ENCODE measurements around the gene RBM33.

Gene RBM33

DNA sequence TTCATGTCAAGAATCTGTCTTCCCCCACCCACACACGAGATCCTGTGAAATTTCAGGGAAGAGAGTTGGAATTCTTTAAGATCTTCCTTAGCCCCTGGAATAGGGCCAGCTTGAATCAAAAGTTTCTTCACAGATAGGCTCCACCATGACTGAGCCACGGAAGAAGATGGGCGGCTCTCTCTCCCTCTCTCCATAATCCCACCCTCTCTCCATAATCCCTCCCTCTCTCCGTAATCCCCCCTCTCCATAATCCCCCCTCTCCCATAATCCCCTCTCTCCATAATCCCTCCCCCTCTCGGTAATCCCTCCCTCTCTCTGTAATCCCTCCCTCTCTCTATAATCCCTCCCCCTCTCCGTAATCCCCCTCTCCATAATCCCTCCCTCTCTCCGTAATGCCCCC lies 147.4 kb downstream of the RBM33 start:
- Mint-ChIP-seq H3K4me3 (no peak overlapping the region), H3K4me1 (ENCODE audit: low read depth in 2 of 2) (peaks cover 0 to 4% of the 10 kb centered on the region in 2 donors), H3K27me3 (no peaks in the 10 kb centered on the region), H3K27ac (no peak overlapping the region), H3K9me3 (no peaks in the 10 kb centered on the region), H3K36me3 (ENCODE audit: insufficient read depth) (peaks cover 4% of the 10 kb centered on the region)
- DNase-seq (no peak), ATAC-seq (replicated peaks) (no peak)

DNA sequence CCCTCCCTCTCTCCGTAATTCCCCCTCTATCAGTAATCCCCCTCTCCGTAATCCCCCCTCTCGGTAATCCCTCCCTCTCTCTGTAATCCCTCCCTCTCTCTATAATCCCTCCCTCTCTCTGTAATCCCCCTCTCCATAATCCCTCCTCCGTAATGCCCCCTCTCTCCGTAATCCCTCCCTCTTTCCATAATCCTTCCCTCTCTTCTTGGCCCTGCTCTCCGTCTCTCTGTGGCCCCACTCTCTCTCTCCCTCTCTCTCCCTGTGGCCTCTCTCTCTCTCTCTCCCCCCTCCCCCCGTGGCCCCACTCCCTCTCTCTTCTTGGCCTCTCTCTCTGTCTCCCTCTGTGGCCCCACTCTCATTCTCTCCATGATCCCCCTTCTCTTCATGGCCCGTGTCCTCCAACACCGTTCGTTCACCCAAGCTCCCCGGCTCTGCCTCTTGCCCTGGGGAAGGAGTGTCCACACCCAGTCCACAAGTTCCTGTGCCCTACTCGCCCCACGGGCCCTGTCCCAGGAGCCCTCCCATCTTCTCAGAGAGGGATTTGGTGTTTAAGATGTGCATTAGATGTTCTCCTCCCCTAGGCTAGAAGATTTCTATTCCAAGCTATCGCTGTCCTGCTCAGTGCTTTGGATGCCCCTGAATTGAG lies 148.0 kb downstream of the RBM33 start:
- no peak for DNase-seq
- no peak for ATAC-seq (replicated peaks)
- Mint-ChIP-seq H3K4me3 (no peak overlapping the region), H3K27me3 (no peaks in the 10 kb centered on the region), H3K9me3 (no peaks in the 10 kb centered on the region), H3K27ac (no peak overlapping the region), H3K4me1 (ENCODE audit: low read depth in 2 of 2) (peaks cover 0 to 4% of the 10 kb centered on the region in 2 donors), H3K36me3 (ENCODE audit: insufficient read depth) (peaks cover 4% of the 10 kb centered on the region)

- H3K27me3 Mint-ChIP-seq, result peaks cover 0 to 1% of the 10 kb centered on the region in 2 donors
- no peak overlapping the region for H3K27ac Mint-ChIP-seq
- H3K36me3 Mint-ChIP-seq (ENCODE audit: insufficient read depth), result peaks cover 1% of the 10 kb centered on the region
- DNase-seq, result no peak
- H3K9me3 Mint-ChIP-seq, result no peaks in the 10 kb centered on the region
- H3K4me3 Mint-ChIP-seq, result no peak overlapping the region
- no peaks in the 10 kb centered on the region for H3K4me1 Mint-ChIP-seq (ENCODE audit: low read depth in 2 of 2)
- ATAC-seq (replicated peaks), result no peak
These were observed 148.6 kb downstream of the RBM33 start for GRCh38 chr7:155792999-155793560.

- H3K4me3 Mint-ChIP-seq, result no peak overlapping the region
- H3K36me3 Mint-ChIP-seq (ENCODE audit: insufficient read depth), result no peaks in the 10 kb centered on the region
- ATAC-seq (replicated peaks) (no peak), DNase-seq (no peak)
- H3K9me3 Mint-ChIP-seq, result no peaks in the 10 kb centered on the region
- peaks cover 6 to 8% of the 10 kb centered on the region in 2 donors for H3K27me3 Mint-ChIP-seq
- H3K27ac Mint-ChIP-seq, result no peak overlapping the region
- H3K4me1 Mint-ChIP-seq (ENCODE audit: low read depth in 2 of 2), result peaks cover 0 to under 1% of the 10 kb centered on the region in 2 donors
These were observed 149.3 kb downstream of the RBM33 start for GRCh38 chr7:155793720-155794119.

GRCh38 chr7:155794196-155794595 lies 149.7 kb downstream of the RBM33 start:
- peaks cover 10 to 13% of the 10 kb centered on the region in 2 donors for H3K27me3 Mint-ChIP-seq
- peaks cover 0 to 2% of the 10 kb centered on the region in 2 donors for H3K4me1 Mint-ChIP-seq (ENCODE audit: low read depth in 2 of 2)
- H3K27ac Mint-ChIP-seq, result no peak overlapping the region
- no peaks in the 10 kb centered on the region for H3K9me3 Mint-ChIP-seq
- H3K36me3 Mint-ChIP-seq (ENCODE audit: insufficient read depth), result no peaks in the 10 kb centered on the region
- ATAC-seq (replicated peaks) (no peak), DNase-seq (no peak)
- no peak overlapping the region for H3K4me3 Mint-ChIP-seq

- Mint-ChIP-seq H3K9me3 (no peaks in the 10 kb centered on the region), H3K36me3 (ENCODE audit: insufficient read depth) (no peaks in the 10 kb centered on the region), H3K4me1 (ENCODE audit: low read depth in 2 of 2) (peaks cover 0 to 2% of the 10 kb centered on the region in 2 donors), H3K27me3 (peaks cover 22 to 25% of the 10 kb centered on the region in 2 donors), H3K4me3 (no peak overlapping the region), H3K27ac (no peak overlapping the region)
- no peak for DNase-seq
- ATAC-seq (replicated peaks), result no peak
These were observed 150.9 kb downstream of the RBM33 start for GRCh38 chr7:155795401-155795800.

GRCh38 chr7:155795951-155796350 lies 151.5 kb downstream of the RBM33 start:
- ATAC-seq (replicated peaks) (no peak), DNase-seq (no peak)
- H3K4me1 Mint-ChIP-seq (ENCODE audit: low read depth in 2 of 2), result peaks cover 0 to 2% of the 10 kb centered on the region in 2 donors
- H3K4me3 Mint-ChIP-seq, result no peak overlapping the region
- H3K9me3 Mint-ChIP-seq, result no peaks in the 10 kb centered on the region
- H3K27ac Mint-ChIP-seq, result no peak overlapping the region
- H3K27me3 Mint-ChIP-seq, result peaks cover 27 to 30% of the 10 kb centered on the region in 2 donors
- no peaks in the 10 kb centered on the region for H3K36me3 Mint-ChIP-seq (ENCODE audit: insufficient read depth)

- peaks cover 33 to 37% of the 10 kb centered on the region in 2 donors for H3K27me3 Mint-ChIP-seq
- peaks cover 0 to 2% of the 10 kb centered on the region in 2 donors for H3K4me1 Mint-ChIP-seq (ENCODE audit: low read depth in 2 of 2)
- H3K9me3 Mint-ChIP-seq, result no peaks in the 10 kb centered on the region
- no peaks in the 10 kb centered on the region for H3K36me3 Mint-ChIP-seq (ENCODE audit: insufficient read depth)
- ATAC-seq (replicated peaks) (peak; percentile 74), DNase-seq (peak; percentile 57 to 62 (median 60))
- H3K4me3 Mint-ChIP-seq, result no peak overlapping the region
- no peak overlapping the region for H3K27ac Mint-ChIP-seq
These were observed 152.2 kb downstream of the RBM33 start for GRCh38 chr7:155796381-155797261.

GRCh38 chr7:155797262-155798250 lies 153.1 kb downstream of the RBM33 start:
- Mint-ChIP-seq H3K27ac (no peak overlapping the region), H3K36me3 (ENCODE audit: insufficient read depth) (no peaks in the 10 kb centered on the region), H3K4me1 (ENCODE audit: low read depth in 2 of 2) (peaks cover 0 to 2% of the 10 kb centered on the region in 2 donors), H3K4me3 (no peak overlapping the region), H3K9me3 (no peaks in the 10 kb centered on the region), H3K27me3 (peaks cover 38 to 44% of the 10 kb centered on the region in 2 donors)
- ATAC-seq (replicated peaks), result no peak
- DNase-seq, result no peak

DNA sequence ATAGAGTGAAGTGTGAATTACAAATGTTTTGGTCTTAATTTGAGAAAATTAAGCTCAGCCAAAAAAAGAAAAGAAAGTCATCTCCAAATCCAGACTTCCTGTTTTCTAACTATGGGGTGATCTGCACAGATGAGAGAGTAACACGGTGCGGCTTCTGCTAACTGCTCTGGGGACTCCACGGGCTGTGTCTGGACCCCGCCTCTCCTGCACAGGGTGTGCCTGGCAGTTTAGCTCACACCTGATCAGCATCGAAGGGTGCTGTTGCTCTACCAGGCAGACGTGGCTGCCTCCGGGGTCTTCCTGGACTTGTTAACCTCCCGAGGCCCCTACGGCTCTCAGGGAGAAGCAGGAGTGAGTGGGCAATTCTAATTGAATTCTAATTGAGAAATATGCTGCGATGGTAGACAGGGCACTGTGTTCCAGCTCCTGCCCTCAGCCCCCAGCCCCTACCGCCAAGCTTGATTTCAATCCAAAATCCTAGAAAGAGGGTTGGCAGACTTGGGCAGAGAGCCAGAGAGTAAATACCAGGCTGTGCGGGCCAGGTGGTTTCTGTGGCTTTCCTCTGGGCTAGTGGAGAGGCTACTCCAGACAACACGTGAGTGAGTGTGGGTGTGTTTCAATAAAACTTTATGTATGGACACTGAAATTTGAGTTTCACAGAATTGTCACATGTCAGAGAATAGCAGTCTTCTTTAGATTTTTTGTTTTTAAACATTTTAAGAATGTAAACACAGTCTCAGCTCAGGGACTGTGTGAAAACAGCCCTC lies 154.4 kb downstream of the RBM33 start:
- H3K27me3 Mint-ChIP-seq, result peaks cover 44 to 54% of the 10 kb centered on the region in 2 donors

DNA sequence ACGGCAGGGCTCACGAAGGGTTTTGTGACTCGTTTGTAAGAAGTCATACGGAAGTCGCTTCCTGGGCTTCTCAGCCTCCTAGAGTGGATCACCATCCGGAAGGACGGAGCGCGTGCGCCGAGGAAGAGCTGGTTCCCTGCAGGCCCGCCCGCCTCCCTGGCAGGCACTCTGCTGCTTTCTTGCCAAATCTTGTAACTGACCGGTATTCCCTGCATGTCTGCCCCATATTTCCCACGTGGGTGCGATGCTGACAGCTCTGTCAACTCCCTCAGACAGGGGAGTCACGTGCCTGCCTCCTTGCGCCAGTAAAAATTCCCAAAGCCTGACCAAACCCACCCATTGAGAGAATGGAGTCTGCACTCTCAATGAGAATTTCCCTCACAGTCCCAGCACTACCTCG lies 155.1 kb downstream of the RBM33 start:
- Mint-ChIP-seq H3K9me3 (no peaks in the 10 kb centered on the region), H3K4me3 (no peak overlapping the region), H3K27me3 (peaks cover 44 to 55% of the 10 kb centered on the region in 2 donors), H3K4me1 (ENCODE audit: low read depth in 2 of 2) (peaks cover 3 to 7% of the 10 kb centered on the region in 2 donors), H3K27ac (no peak overlapping the region), H3K36me3 (ENCODE audit: insufficient read depth) (peaks cover 3% of the 10 kb centered on the region)
- DNase-seq (no peak), ATAC-seq (replicated peaks) (no peak)

More for the DNA sequence above, 154.4 kb downstream of the RBM33 start:
- ATAC-seq (replicated peaks) (no peak), DNase-seq (no peak)
- Mint-ChIP-seq H3K9me3 (no peaks in the 10 kb centered on the region), H3K36me3 (ENCODE audit: insufficient read depth) (peaks cover 3% of the 10 kb centered on the region), H3K4me1 (ENCODE audit: low read depth in 2 of 2) (peaks cover 3 to 7% of the 10 kb centered on the region in 2 donors), H3K27ac (peak overlapping the region in 1 of 2 donors; percentile 29), H3K4me3 (no peak overlapping the region)

DNA sequence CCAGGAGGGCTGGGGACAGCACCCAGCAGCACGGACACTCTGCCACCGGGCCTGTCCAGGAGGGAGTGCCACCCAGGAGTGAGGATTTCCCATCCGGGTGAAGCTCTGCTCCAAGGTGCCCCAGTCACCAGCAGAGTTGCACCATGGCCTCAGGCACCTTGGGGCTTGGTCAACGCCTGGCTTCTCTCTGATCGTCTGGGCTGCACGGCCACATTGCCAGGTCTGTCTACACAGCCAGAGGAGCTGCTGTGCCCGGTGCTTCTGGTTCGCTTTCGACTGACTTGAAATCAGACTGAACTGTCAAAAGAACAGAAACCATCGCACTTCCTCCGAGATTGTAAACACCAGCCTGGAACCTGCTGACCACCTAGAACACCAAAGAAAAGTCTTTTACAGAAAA lies 155.8 kb downstream of the RBM33 start:
- Mint-ChIP-seq H3K4me1 (ENCODE audit: low read depth in 2 of 2) (peaks cover 3 to 7% of the 10 kb centered on the region in 2 donors), H3K4me3 (no peak overlapping the region), H3K9me3 (no peaks in the 10 kb centered on the region), H3K27ac (no peak overlapping the region), H3K27me3 (peaks cover 44 to 55% of the 10 kb centered on the region in 2 donors), H3K36me3 (ENCODE audit: insufficient read depth) (peaks cover 3% of the 10 kb centered on the region)
- ATAC-seq (replicated peaks), result no peak
- no peak for DNase-seq

Data from effector memory CD8-positive, alpha-beta T cell (primary cell).